ENCODE measurements around the gene EIF3J. TPM values are rescaled to one million over a fixed set of nuclear protein-coding genes. Genes with fewer than 3 reads are reported as not detected.

The EIF3J gene
- total RNA-seq, 1 donor from 2014 or later, result 55.4 TPM

DNA sequence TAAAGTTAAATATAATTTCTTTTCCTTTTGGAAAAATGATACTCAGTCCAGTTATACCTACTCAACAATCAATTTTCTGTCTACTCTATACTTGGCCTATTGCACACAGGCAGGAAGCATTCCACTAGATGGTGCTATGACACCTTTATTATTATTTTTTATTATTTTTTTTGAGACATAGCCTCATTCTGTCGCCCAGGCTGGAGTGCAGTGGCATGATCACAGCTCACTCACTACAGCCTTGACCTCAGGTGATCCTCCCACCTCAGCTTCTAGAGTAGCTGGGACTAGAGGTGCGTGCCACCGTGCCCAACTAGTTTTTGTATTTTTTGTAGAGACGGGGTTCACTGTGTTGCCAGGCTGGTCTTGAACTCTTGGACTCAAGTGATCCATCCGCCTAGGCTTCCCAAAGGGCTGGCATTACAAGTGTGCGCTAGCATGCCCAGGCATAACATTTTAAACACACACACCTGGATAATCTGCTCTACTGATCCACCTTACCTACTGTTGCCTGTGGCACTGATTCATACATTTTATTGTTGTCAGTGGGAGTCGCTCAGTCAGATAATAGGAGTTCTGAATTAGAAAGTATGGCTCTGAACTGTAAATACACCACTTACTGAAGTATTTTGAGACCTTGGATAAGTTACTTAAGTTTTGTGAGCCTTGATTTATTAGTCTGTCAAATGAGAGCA is 56.2 kb downstream of the EIF3J start:
- DNase-seq (ENCODE audit: low read depth), result no peak

DNA sequence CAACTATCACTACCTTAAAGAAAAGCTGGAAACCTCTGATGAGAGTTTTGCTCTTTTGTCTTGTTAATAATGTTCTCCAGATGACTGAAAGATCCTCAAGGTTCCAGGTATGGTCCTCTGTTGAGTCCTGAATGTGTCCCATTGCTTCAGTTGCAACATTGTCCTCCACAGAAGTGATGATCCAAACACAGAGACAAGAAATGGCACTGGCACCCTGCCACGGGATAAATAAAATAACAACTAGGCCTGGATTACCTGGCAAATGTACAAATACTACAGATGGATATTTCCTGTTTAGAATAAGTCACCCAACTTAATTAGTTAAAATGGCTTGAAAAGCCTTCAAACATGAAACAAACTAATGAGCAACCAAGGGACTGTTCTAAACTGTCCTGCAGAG is 58.3 kb downstream of the EIF3J start:
- DNase-seq (ENCODE audit: low read depth), result no peak

DNA sequence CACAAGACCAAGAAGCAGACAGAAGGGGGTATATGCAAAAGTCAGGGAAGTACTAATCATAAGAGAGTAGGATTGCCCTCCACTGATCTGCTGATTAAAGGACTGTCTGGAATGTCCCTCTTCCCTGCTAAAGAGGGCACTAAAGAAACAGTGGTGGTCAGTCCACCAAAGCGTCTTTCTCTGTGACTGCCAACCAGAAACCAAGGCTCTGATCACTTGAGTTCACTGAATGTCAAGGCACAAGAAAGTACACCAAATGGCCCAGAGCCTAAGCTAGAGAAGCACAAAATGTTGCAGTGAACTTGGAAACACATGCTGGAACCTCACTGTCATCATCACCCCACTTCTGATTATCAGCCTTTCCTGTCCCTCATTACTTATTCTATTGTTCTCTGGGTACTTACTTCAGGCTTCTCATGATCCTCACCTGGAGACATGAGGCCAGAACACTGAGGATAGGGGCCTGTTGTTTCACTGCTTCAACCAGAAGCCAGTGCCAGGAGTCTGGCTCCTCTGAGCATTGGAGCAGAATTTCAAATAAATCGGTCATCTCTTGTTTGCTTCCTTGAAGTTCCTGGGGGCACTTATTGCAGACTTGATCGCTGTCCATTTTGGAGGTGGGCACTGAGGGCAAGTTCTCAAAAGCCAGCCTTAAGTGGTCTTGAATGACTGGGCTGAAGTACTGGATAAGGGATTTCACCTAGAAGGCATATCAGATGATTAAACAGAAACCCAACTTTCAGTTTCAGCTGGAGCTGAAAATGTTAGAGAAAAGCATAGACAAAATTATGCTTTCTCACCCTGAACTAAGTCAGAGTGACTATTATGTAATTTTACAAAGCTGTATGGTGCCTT is 58.9 kb downstream of the EIF3J start:
- no peak for DNase-seq (ENCODE audit: low read depth)

DNA sequence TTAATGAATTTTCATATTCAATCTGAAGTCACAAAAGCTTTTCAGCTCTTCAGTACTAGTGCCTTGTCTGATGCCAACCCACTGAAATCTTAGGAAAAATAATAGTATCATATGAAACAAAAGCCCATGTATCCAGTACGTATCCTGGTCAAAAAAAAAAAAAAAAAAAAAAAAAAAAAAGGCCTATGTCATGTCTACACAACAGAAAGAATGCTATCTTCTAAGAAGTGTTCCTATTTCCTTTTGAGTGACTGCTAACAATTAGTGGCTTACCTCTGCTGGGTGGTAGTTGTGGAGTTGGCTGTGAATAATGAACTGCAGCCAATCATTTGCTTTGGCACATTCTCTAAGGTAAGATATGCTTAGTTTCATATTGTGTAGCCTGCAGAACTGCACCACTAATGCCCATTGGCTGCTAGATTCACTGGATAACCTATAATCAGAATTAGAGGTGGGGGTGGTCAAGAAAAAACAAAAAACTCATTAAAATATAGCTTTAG is 59.6 kb downstream of the EIF3J start:
- DNase-seq (ENCODE audit: low read depth), result no peak

DNA sequence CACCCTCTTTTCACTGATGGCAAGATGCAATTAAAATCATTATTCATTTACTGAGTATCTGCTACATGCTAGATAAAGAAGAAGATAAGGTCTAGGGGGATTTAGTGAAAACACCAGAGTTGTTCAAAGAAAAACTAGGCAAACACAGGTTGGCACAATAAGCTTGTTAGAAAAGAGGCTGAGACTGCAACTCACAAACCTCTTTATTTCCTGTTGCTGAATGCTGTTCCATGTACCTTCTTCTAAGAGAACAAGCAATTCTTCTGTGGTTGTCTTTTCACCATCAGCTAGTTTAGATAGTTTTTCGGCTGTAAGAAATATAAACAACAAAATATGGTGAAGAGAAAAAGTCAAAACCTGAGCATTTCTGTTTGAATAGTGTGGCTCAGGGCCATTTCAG is 61.1 kb downstream of the EIF3J start:
- DNase-seq (ENCODE audit: low read depth), result no peak

DNA sequence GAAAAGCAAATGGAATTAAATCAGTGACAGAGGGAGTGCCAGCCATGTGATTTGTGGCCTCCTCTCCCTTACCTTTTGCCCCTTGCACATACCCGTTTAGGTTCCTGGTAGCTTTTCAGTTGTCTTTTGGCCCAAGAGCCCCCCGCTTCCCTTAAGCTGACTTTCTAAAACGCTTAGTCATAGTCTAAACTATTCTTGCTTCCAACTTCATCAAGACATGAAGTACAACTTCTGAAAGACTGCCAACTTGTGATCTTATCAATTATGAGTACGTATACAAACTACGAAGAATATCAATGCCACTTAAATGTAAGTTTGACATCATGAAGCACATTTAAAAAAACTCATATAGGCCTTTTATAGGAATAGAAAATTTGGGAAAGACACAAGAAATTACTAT is 61.9 kb downstream of the EIF3J start:
- no peak for DNase-seq (ENCODE audit: low read depth)

DNA sequence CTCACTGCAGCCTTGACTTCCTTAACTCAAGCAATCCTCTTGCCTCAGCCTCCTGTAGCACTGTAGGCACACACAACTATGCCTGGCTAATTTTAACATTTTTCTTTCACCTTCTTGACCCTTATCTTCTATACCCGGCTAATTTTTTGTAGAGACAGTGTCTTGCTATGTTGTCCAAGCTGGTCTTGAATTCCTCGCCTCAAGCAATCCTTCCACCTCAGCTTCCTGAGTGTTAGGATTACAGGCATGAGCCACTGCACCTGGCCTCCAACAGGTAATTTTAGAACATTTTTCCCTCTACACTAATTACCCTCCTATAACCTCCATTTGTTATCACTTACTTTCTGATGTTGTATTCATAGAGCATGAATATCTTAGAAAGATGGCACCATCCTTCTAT is 66.2 kb downstream of the EIF3J start:
- no peak for DNase-seq (ENCODE audit: low read depth)

DNA sequence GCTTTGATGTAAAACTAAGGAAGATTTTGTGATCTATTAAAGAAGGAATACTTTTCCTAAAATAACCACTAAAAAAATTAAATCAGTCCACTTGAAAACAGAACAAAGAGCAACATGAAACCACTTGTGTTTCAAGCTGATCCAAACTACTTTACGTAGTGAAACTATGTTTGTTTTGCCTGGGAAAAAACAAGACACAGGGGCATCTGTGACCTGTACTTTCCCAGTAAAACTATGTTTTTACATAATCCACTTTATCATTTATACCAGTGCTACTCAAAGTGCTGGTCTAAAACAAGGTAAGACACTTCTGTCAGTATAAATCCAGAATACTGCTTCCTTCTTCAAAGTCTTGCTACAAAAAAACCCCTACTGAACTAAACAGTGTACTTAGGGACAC is 69.8 kb downstream of the EIF3J start:
- no peak for DNase-seq (ENCODE audit: low read depth)

Other genes with a start within 250 kb of the EIF3J start
- 64.7 and 65.5 TPM in 2 replicates for gene GOLM2, start 248.4 kb upstream of the EIF3J start, total RNA-seq
- gene CTDSPL2, start 109.5 kb upstream of the EIF3J start, total RNA-seq, result 38.9 and 60.5 TPM in 2 replicates
- gene SPG11, start 126.5 kb downstream of the EIF3J start, total RNA-seq, result 32.8 and 40.7 TPM in 2 replicates
- gene PATL2, start 174.2 kb downstream of the EIF3J start, total RNA-seq, result 0.19 and 0.73 TPM in 2 replicates
- gene B2M, start 174.4 kb downstream of the EIF3J start, total RNA-seq, result 3,125 and 4,265 TPM in 2 replicates
- 17.4 and 26.8 TPM in 2 replicates for gene TRIM69, start 199.4 kb downstream of the EIF3J start, total RNA-seq